H1 (cell line): ENCODE measurements around the gene KLHL3. TPM values are rescaled to one million over a fixed set of nuclear protein-coding genes. Genes with fewer than 3 reads are reported as not detected.

Experiments
- CTCF ChIA-PET: fragments of 300-600 bp; sonication (Branson Sonifier 250); formaldehyde crosslinking; loops from one replicate; lab custom pipeline; 2021; ENCODE audit not compliant: partially characterized antibody; lab: Charles Lee
- POLR2A ChIA-PET: fragments of 300-600 bp; sonication (Branson Sonifier 250); formaldehyde crosslinking; loops from one replicate; lab custom pipeline; 2021; ENCODE audit warnings: inconsistent platforms; ENCODE audit not compliant: partially characterized antibody; lab: Charles Lee
- DNase-seq, 2 experiments: peaks; one replicate each; pipeline versions ENCODE4 v3.0.0 to v3.0.0-alpha.2; 2010 to 2022; ENCODE audit warnings: low spot score in 2 of 2, low read depth in 1 of 2, mixed read lengths in 1 of 2
- FAIRE-seq: peaks from 2 replicates; lab custom pipeline; 2011; peaks lifted over from hg19 to GRCh38; lab: Jason Lieb, UNC
- H2AFZ ChIP-seq: 2 replicates; pipeline ENCODE4 v1.8.1; 2012; ENCODE audit warnings: low read length, inconsistent platforms
- H2AK5ac ChIP-seq: 2 replicates; pipeline ENCODE4 v1.6.1; 2013; ENCODE audit warnings: low read depth, low read length
- H2BK120ac ChIP-seq: replicated peaks from 2 replicates; pipeline ENCODE3; 2013; ENCODE audit warnings: low read depth, low read length, inconsistent platforms
- H2BK12ac ChIP-seq: 2 replicates; pipeline ENCODE4 v1.6.1; 2013; ENCODE audit warnings: low read depth, low read length
- H2BK15ac ChIP-seq: 2 replicates; pipeline ENCODE4 v1.6.1; 2013; ENCODE audit warnings: low read length
- H2BK20ac ChIP-seq: 2 replicates; pipeline ENCODE4 v1.6.1; 2013; ENCODE audit warnings: low read length
- H2BK5ac ChIP-seq: 2 replicates; pipeline ENCODE4 v1.6.1; 2013; ENCODE audit warnings: low read depth, low read length
- H3K14ac ChIP-seq: 2 replicates; pipeline ENCODE4 v1.6.1; 2013; ENCODE audit warnings: inconsistent platforms; ENCODE audit not compliant: insufficient read length
- H3K18ac ChIP-seq: 2 replicates; pipeline ENCODE4 v1.6.1; 2013; ENCODE audit warnings: low read length; ENCODE audit errors: extremely low read depth
- H3K23ac ChIP-seq: 2 replicates; pipeline ENCODE4 v1.6.1; 2013; ENCODE audit warnings: inconsistent platforms; ENCODE audit not compliant: insufficient read length
- H3K23me2 ChIP-seq: 2 replicates; pipeline ENCODE4 v1.6.1; 2013; ENCODE audit warnings: low read depth, low read length
- H3K27ac ChIP-seq: 2 replicates; pipeline ENCODE4 v1.6.1; 2011; ENCODE audit warnings: low read depth, low read length, inconsistent platforms
- H3K27me3 ChIP-seq, 4 experiments: replicated peaks in 1 of 4; 1 replicate in 1 of 4; 2 replicates in 3 of 4; pipeline versions ENCODE4 v1.6.1 to v1.8.1; 2011 to 2013; ENCODE audit warnings: low read length in 3 of 4, mild to moderate bottlenecking in 3 of 4, inconsistent platforms in 2 of 4, mixed read lengths in 2 of 4, moderate library complexity in 1 of 4; ENCODE audit not compliant: control insufficient read depth in 3 of 4, insufficient read depth in 3 of 4; ENCODE audit errors: extremely low read depth in 1 of 4
- H3K36me3 ChIP-seq, 4 experiments: 2 replicates each; pipeline versions ENCODE4 v1.6.1 to v1.8.1; 2011 to 2013; ENCODE audit warnings: mild to moderate bottlenecking in 4 of 4, low read length in 3 of 4, moderate library complexity in 2 of 4, control low read depth in 1 of 4, inconsistent platforms in 1 of 4; ENCODE audit not compliant: insufficient read depth in 4 of 4, control insufficient read depth in 2 of 4
- H3K4ac ChIP-seq: replicated peaks from 2 replicates; pipeline ENCODE3; 2013; ENCODE audit warnings: low read length, low read depth, mixed read lengths, inconsistent platforms; ENCODE audit not compliant: insufficient read length
- H3K4me1 ChIP-seq, 4 experiments: replicated peaks in 1 of 4; 1 replicate in 1 of 4; 2 replicates in 3 of 4; pipeline versions ENCODE4 v1.6.1 to v1.8.1; 2011 to 2013; ENCODE audit warnings: low read length in 3 of 4, inconsistent platforms in 2 of 4, mixed read lengths in 1 of 4; ENCODE audit not compliant: insufficient read depth in 4 of 4, control insufficient read depth in 3 of 4
- H3K4me2 ChIP-seq, 2 experiments: 2 replicates each; pipeline versions ENCODE4 v1.6.1 to v1.8.1; 2011 to 2013; ENCODE audit warnings: low read depth in 2 of 2, low read length in 2 of 2, control low read depth in 1 of 2, inconsistent platforms in 1 of 2, mild to moderate bottlenecking in 1 of 2; ENCODE audit not compliant: insufficient read depth in 1 of 2
- H3K4me3 ChIP-seq, 4 experiments: fragments of 200-600, 300-600 bp in 1 of 4; sonication (generic), shearing (Covaris generic), sonication (Bioruptor Twin) in 1 of 4; 2 replicates each; pipeline versions ENCODE4 v1.5.1 to v1.8.1; 2011 to 2016; ENCODE audit warnings: low read length in 4 of 4, low read depth in 3 of 4, control low read depth in 2 of 4, inconsistent platforms in 2 of 4, mild to moderate bottlenecking in 2 of 4, mixed read lengths in 1 of 4, moderate library complexity in 1 of 4; ENCODE audit not compliant: insufficient read depth in 2 of 4; ENCODE audit errors: extremely low read depth in 1 of 4
- H3K56ac ChIP-seq: replicated peaks from 2 replicates; pipeline ENCODE3; 2013; ENCODE audit warnings: low read depth, mild to moderate bottlenecking, mixed read lengths, low read length, inconsistent platforms; ENCODE audit not compliant: insufficient read length
- H3K79me1 ChIP-seq: 2 replicates; pipeline ENCODE4 v1.6.1; 2013; ENCODE audit warnings: low read depth, low read length, control low read depth
- H3K79me2 ChIP-seq, 2 experiments: 2 replicates each; pipeline versions ENCODE4 v1.6.1 to v1.8.1; 2012 to 2013; ENCODE audit warnings: low read length in 2 of 2, mild to moderate bottlenecking in 2 of 2, inconsistent platforms in 1 of 2; ENCODE audit not compliant: insufficient read depth in 2 of 2, control insufficient read depth in 1 of 2
- H3K9ac ChIP-seq, 4 experiments: replicated peaks in 1 of 4; 1 replicate in 1 of 4; 2 replicates in 3 of 4; pipeline versions ENCODE4 v1.6.1 to v1.8.1; 2011 to 2013; ENCODE audit warnings: low read depth in 3 of 4, low read length in 3 of 4, control low read depth in 2 of 4, mild to moderate bottlenecking in 2 of 4, moderate library complexity in 2 of 4, inconsistent platforms in 1 of 4; ENCODE audit errors: extremely low read depth in 1 of 4
- H3K9me3 ChIP-seq, 2 experiments: 2 replicates each; pipeline versions ENCODE4 v1.6.1 to v1.8.1; 2012 to 2013; ENCODE audit warnings: mild to moderate bottlenecking in 2 of 2, moderate library complexity in 2 of 2, control low read depth in 1 of 2, inconsistent platforms in 1 of 2, low read depth in 1 of 2, low read length in 1 of 2, mixed read lengths in 1 of 2; ENCODE audit not compliant: insufficient read depth in 2 of 2
- H4K20me1 ChIP-seq, 2 experiments: replicated peaks in 1 of 2; 2 replicates each; pipeline versions ENCODE3 to v1.8.1; 2011 to 2013; ENCODE audit warnings: inconsistent platforms in 2 of 2, low read length in 2 of 2, mild to moderate bottlenecking in 1 of 2; ENCODE audit not compliant: insufficient read depth in 2 of 2, control insufficient read depth in 1 of 2
- H4K5ac ChIP-seq: 2 replicates; pipeline ENCODE4 v1.6.1; 2013; ENCODE audit warnings: low read length, low read depth, mixed read lengths, inconsistent platforms; ENCODE audit not compliant: insufficient read length
- H4K8ac ChIP-seq: 2 replicates; pipeline ENCODE4 v1.8.0; 2013; ENCODE audit warnings: mild to moderate bottlenecking, moderate library complexity, low read length, inconsistent platforms; ENCODE audit not compliant: insufficient read depth; ENCODE audit errors: extremely low read depth
- H4K91ac ChIP-seq: replicated peaks from 2 replicates; pipeline ENCODE3; 2013; ENCODE audit warnings: low read length, mixed read lengths, inconsistent platforms; ENCODE audit not compliant: insufficient read length
- CREB1 ChIP-seq: IDR thresholded peaks from 2 replicates; pipeline ENCODE4 v1.6.1; 2012; ENCODE audit warnings: inconsistent platforms
- JUND ChIP-seq: IDR thresholded peaks from 2 replicates; pipeline ENCODE4 v1.6.1; 2011; ENCODE audit warnings: mild to moderate bottlenecking, improper control_type of control experiment, low read length
- KDM4A ChIP-seq: IDR thresholded peaks from one replicate; pipeline ENCODE4 v1.7.1; 2012; ENCODE audit warnings: low read depth, mild to moderate bottlenecking, moderate library complexity, low read length, inconsistent platforms; ENCODE audit not compliant: severe bottlenecking
- KDM5A ChIP-seq: fragments of 200-600 bp; IDR thresholded peaks from 2 replicates; pipeline ENCODE4 v1.7.1; 2012; ENCODE audit warnings: mild to moderate bottlenecking, low read length, inconsistent platforms, mixed read lengths
- PHF8 ChIP-seq: fragments of 200-600 bp; sonication (generic); conservative IDR thresholded peaks from 2 replicates; pipeline ENCODE4 v1.7.1; 2012; ENCODE audit warnings: low read depth, mild to moderate bottlenecking, inconsistent platforms, low read length, moderate library complexity
- RBBP5 ChIP-seq: IDR thresholded peaks from 2 replicates; pipeline ENCODE4 v1.7.1; 2012; ENCODE audit warnings: low read depth, mild to moderate bottlenecking, inconsistent platforms, low read length, moderate library complexity, borderline replicate concordance
- RNF2 ChIP-seq: fragments of 200-900, 300-1000 bp; sonication (generic); IDR thresholded peaks from 2 replicates; pipeline ENCODE4 v1.7.1; 2016; ENCODE audit warnings: borderline replicate concordance, low read depth, mild to moderate bottlenecking, antibody characterized with exemption, low read length; ENCODE audit not compliant: poor library complexity, severe bottlenecking; ENCODE audit errors: missing control alignments
- SIRT6 ChIP-seq: IDR thresholded peaks from one replicate; pipeline ENCODE4 v1.7.1; 2012; ENCODE audit warnings: low read length, inconsistent platforms
- SP1 ChIP-seq: IDR thresholded peaks from 2 replicates; pipeline ENCODE4 v1.6.1; 2011; ENCODE audit warnings: low read depth, low read length
- TAF1 ChIP-seq: IDR thresholded peaks from 2 replicates; pipeline ENCODE4 v1.6.1; 2011; ENCODE audit warnings: mild to moderate bottlenecking, low read depth, low read length
- TAF7 ChIP-seq: optimal IDR thresholded peaks from 2 replicates; pipeline ENCODE3; 2011; ENCODE audit warnings: low read depth, mild to moderate bottlenecking, inconsistent platforms, low read length, moderate library complexity, borderline replicate concordance
- WGBS, 2 experiments: shearing (Covaris generic) in 1 of 2; methylation state at CpG; one replicate each; pipeline versions ENCODE4 v1.1.6 to v1.1.7; 2013 to 2015; ENCODE audit warnings: low lambda C conversion rate in 2 of 2, mixed read lengths in 2 of 2, inconsistent platforms in 1 of 2, low coverage in 1 of 2, missing lambda C conversion rate in 1 of 2; ENCODE audit not compliant: insufficient replicate concordance in 2 of 2, insufficient coverage in 1 of 2, insufficient read length in 1 of 2; ENCODE audit errors: extremely low coverage in 1 of 2, missing lambda C conversion rate in 1 of 2; 5-methylcytosine and 5-hydroxymethylcytosine counted together
- polyA plus RNA-seq, 7 experiments: library from polyadenylated mRNA; depleted of rRNA in 3 of 7; stranded (reverse) in 5 of 7; unstranded in 2 of 7; fragments of >200 nt in 5 of 7; fragments of 200-250 nt in 2 of 7; gene quantifications; 1 replicate in 5 of 7; 2 replicates in 1 of 7; 4 replicates in 1 of 7; pipeline versions ENCODE4 v1.2.1 to v1.2.3, GENCODE V29; 2011 to 2013; ENCODE audit warnings: missing spikeins in 2 of 7, mixed read lengths in 2 of 7
- total RNA-seq: library from RNA; stranded (reverse); fragmentation: NEBNext Ultra II Directional; extraction: Animal tissue kit (Norgen Biotek cat#: 25700); gene quantifications from 2 replicates; pipeline ENCODE4 v1.2.1, GENCODE V29; 2021

The KLHL3 gene
- total and polyA plus RNA-seq, 2 of the 8 experiments (the other 6 are each of a cell fraction or from before 2014, with no cell fraction given), result 7.4 to 13.7 TPM

- Histone ChIP-seq H3K23me2 (peaks cover 2% of the 10 kb centered on the region; the same call in 1 of the 2 replicates), H2BK120ac (peak within 1 kb of the TSS; percentile 63), H3K36me3 (peaks cover 0 to 25% (median 0%) of the 10 kb centered on the region in 4 experiments; a peak in 1 of 8 replicates), H2BK20ac (peak within 1 kb of the TSS; percentile 90; the same call in 1 of the 2 replicates), H2BK5ac (peak within 1 kb of the TSS; percentile 100), H2AFZ (peak within 1 kb of the TSS; percentile 71; the same call in 1 of the 2 replicates), H2BK15ac (no peak within 1 kb of the TSS), H3K18ac (peak within 1 kb of the TSS; percentile 100), H4K91ac (peak within 1 kb of the TSS; percentile 99), H4K5ac (peak within 1 kb of the TSS; percentile 97), H4K20me1 (peaks cover 16 to 28% of the 10 kb centered on the region in 2 experiments), H4K8ac (peak within 1 kb of the TSS; percentile 99), H3K23ac (no peak within 1 kb of the TSS), H3K27ac (peak within 1 kb of the TSS; percentile 100), H3K4me1 (peaks cover 0 to 3% (median 0%) of the 10 kb centered on the region in 4 experiments; a peak in 3 of 7 replicates), H3K9me3 (no peaks in the 10 kb centered on the region), H3K79me2 (peaks cover 21 to 48% of the 10 kb centered on the region in 2 experiments), H3K56ac (peak within 1 kb of the TSS; percentile 99), H2BK12ac (peak within 1 kb of the TSS; percentile 99), H3K9ac (peak within 1 kb of the TSS; percentile 97 to 100 (median 100)), H3K4me2 (peak within 1 kb of the TSS; percentile 61 to 85), H3K4ac (peak within 1 kb of the TSS; percentile 98), H3K14ac (no peak within 1 kb of the TSS), H2AK5ac (peak within 1 kb of the TSS; percentile 95), H3K79me1 (no peaks in the 10 kb centered on the region), H3K27me3 (no peaks in the 10 kb centered on the region), H3K4me3 (peak within 1 kb of the TSS; percentile 92 to 100 (median 100))
- FAIRE-seq (no peak), DNase-seq (peak; percentile 82 to 96)
- ChIA-PET CTCF (interaction anchor here (0.5 to 1.9 kb wide), 7 partner anchors 9 to 302 kb away, joined by 3 to 8 read pairs (median 4); no protein-coding TSS in a partner anchor), POLR2A (interaction anchor here (0.5 to 3.5 kb wide), 20 partner anchors 8 to 493 kb away, joined by 3 to 43 read pairs (median 5); partner anchors contain the start of gene KLHL3)
- 2% methylated on average over 59 of the region's 79 CpGs; no CpG with 5 or more reads in 1 of the 2 experiments for WGBS, 2 experiments
- TF ChIP-seq SIRT6, result no peak
- no peak for TF ChIP-seq RNF2
- peak; percentile 59 for TF ChIP-seq SP1
- TF ChIP-seq TAF7, result peak; percentile 98
- peak; percentile 100 for TF ChIP-seq TAF1
- TF ChIP-seq CREB1, result peak; percentile 93
- peak; percentile 83 for TF ChIP-seq KDM4A
- TF ChIP-seq KDM5A, result peak; percentile 95; the same call in 1 of the 2 replicates
- TF ChIP-seq PHF8, result peak; percentile 90
- TF ChIP-seq RBBP5, result peak; percentile 55; the same call in 1 of the 2 replicates
- TF ChIP-seq JUND, result peak; percentile 100
Observed at GRCh38 chr5:137754188-137754960, 18.5 kb upstream of the KLHL3 start, which contains the start of gene HNRNPA0. HNRNPA0 (minus strand) TSS chr5:137754363; CDS start chr5:137754066, 297 bp downstream.
